ENCODE measurements around the gene PPARD. TPM values are rescaled to one million over a fixed set of nuclear protein-coding genes. Genes with fewer than 3 reads are reported as not detected.

PPARD gene
- total RNA-seq, 1 experiment from 2014 or later: 38.4 TPM

- Histone ChIP-seq H3K9ac (ENCODE audit: low read length) (no peak overlapping the region), H3K9me2 (ENCODE audit: insufficient read depth) (no peaks in the 10 kb centered on the region), H3K27me3 (ENCODE audit: insufficient read depth, low read length) (no peaks in the 10 kb centered on the region), H3K36me3 (ENCODE audit: control insufficient read depth in 1 of 2, insufficient read depth in 2 of 2, low read length in 2 of 2) (peaks cover 0 to 2% of the 10 kb centered on the region in 2 experiments; a peak in 1 of 4 replicates), H4K20me1 (ENCODE audit: insufficient read depth) (no peaks in the 10 kb centered on the region), H3K4me1 (ENCODE audit: control insufficient read depth in 1 of 2, insufficient read depth in 2 of 2, low read length in 2 of 2) (no peaks in the 10 kb centered on the region), H3K79me2 (ENCODE audit: insufficient read depth, low read length) (no peaks in the 10 kb centered on the region), H2AFZ (ENCODE audit: low read depth, low read length, poor library complexity, severe bottlenecking) (no peak overlapping the region), H3K9me3 (ENCODE audit: control insufficient read depth in 1 of 2, insufficient read depth in 1 of 2, low read depth in 1 of 2, low read length in 2 of 2) (no peaks in the 10 kb centered on the region), H3K4me2 (ENCODE audit: low read length) (no peak overlapping the region), H3K4me3 (replicated peaks in 1 of 2; ENCODE audit: low read depth in 1 of 2, low read length in 2 of 2) (no peak overlapping the region), H3K27ac (ENCODE audit: low read depth, low read length) (no peak overlapping the region)
- POLR2A ChIA-PET: no interaction called here
- DNase-seq (ENCODE audit: low read depth, low spot score): no peak
- ATAC-seq: no peak
- RAD21 ChIA-PET (ENCODE audit: low non-redundant PET in 1 of 2, low total read pairs in 2 of 2, uncharacterized antibody in 2 of 2, unreplicated experiment in 2 of 2): no interaction called here
- TF ChIP-seq MAX (IDR thresholded peaks at IDR 0.05) (no peak), CTCF (IDR thresholded peaks at IDR 0.05 in 2 of 3, conservative IDR thresholded peaks at IDR 0.05 in 1 of 3; ENCODE audit: borderline replicate concordance in 1 of 3, insufficient read depth in 1 of 3, low read depth in 2 of 3, low read length in 2 of 3) (no peak), REST (IDR thresholded peaks at IDR 0.05; ENCODE audit: low read depth) (no peak), FOSL1 (IDR thresholded peaks at IDR 0.05; ENCODE audit: low read depth) (no peak), YY1 (IDR thresholded peaks at IDR 0.05; ENCODE audit: extremely low read depth, insufficient replicate concordance, low read depth, low read length) (no peak), SRF (IDR thresholded peaks at IDR 0.05; ENCODE audit: low read depth) (no peak), TCF7L2 (IDR thresholded peaks at IDR 0.05; ENCODE audit: borderline replicate concordance, extremely low read depth, insufficient read depth, insufficient read length) (no peak)
- intact Hi-C loops (cut with micrococcal nuclease): no loop called here
- CTCF ChIA-PET: interaction anchor here (1.0 kb wide), 1 partner anchor 137 kb away, joined by 4 read pairs; no protein-coding TSS in a partner anchor
- BruUV-seq (replicated peaks): no TSS peak
Measured at GRCh38 chr6:35312807-35313206, 29.6 kb upstream of the PPARD start.
